PC-9 (cell line): ENCODE results near the gene CELSR2. TPM values are rescaled to one million over a fixed set of nuclear protein-coding genes. Genes with fewer than 3 reads are reported as not detected.

Experiments
- BruUV-seq: library from RNA; stranded (reverse); fragments of 400-500 nt; replicated peaks from 2 replicates; lab custom pipeline; 2021; lab: Mats Ljungman, UMichigan
- CTCF ChIA-PET: fragments of 300-600 bp; sonication (Branson Sonifier 250); formaldehyde crosslinking; loops from one replicate; lab custom pipeline; 2022; ENCODE audit warnings: antibody characterized with exemption; lab: Charles Lee
- POLR2A ChIA-PET: fragments of 300-600 bp; sonication (Branson Sonifier 250); formaldehyde crosslinking; loops from one replicate; lab custom pipeline; 2022; ENCODE audit warnings: antibody characterized with exemption; ENCODE audit not compliant: unreplicated experiment; lab: Charles Lee
- DNase-seq, 2 experiments: peaks; one replicate each; pipeline versions ENCODE4 v3.0.0 to v3.0.0-alpha.2; 2015 to 2022; ENCODE audit warnings: mixed read lengths in 1 of 2
- H2AFZ ChIP-seq: fragments of 200-600 bp; sonication (generic); 2 replicates; pipeline ENCODE4 v1.8.1; 2017; ENCODE audit warnings: antibody characterized with exemption
- H3F3A ChIP-seq: fragments of 200-600 bp; sonication (generic); 2 replicates; pipeline ENCODE4 v1.8.1; 2017; ENCODE audit warnings: antibody characterized with exemption, mild to moderate bottlenecking, low read depth; ENCODE audit not compliant: insufficient read depth
- H3K27ac ChIP-seq: fragments of 200-600 bp; sonication (generic); 2 replicates; pipeline ENCODE4 v1.6.1; 2016; ENCODE audit warnings: mixed run types
- H3K27me3 ChIP-seq: fragments of 200-600 bp; sonication (generic); 2 replicates; pipeline ENCODE4 v1.6.1; 2016; ENCODE audit warnings: low read depth, mixed run types; ENCODE audit not compliant: insufficient read depth
- H3K36me3 ChIP-seq: fragments of 200-600 bp; sonication (generic); 2 replicates; pipeline ENCODE4 v1.6.1; 2016; ENCODE audit warnings: low read depth, mixed run types
- H3K4me1 ChIP-seq: fragments of 200-600 bp; sonication (generic); replicated peaks from 2 replicates; pipeline ENCODE4 v1.6.1; 2016; ENCODE audit warnings: mixed run types; ENCODE audit not compliant: insufficient read depth
- H3K4me2 ChIP-seq: fragments of 200-600 bp; sonication (generic); 2 replicates; pipeline ENCODE4 v1.6.1; 2017; ENCODE audit warnings: mixed run types
- H3K4me3 ChIP-seq: fragments of 200-600 bp; sonication (generic); 2 replicates; pipeline ENCODE4 v1.6.1; 2016; ENCODE audit warnings: mixed run types
- H3K79me2 ChIP-seq: fragments of 200-600 bp; sonication (generic); 2 replicates; pipeline ENCODE4 v1.6.1; 2017; ENCODE audit warnings: low read depth, mixed run types
- H3K9me2 ChIP-seq: fragments of 200-600 bp; sonication (generic); 2 replicates; pipeline ENCODE4 v1.8.1; 2017; ENCODE audit warnings: mild to moderate bottlenecking; ENCODE audit not compliant: insufficient read depth
- H3K9me3 ChIP-seq: fragments of 200-600 bp; sonication (generic); 2 replicates; pipeline ENCODE4 v1.8.1; 2016; ENCODE audit warnings: low read depth; ENCODE audit not compliant: insufficient read depth
- H4K20me1 ChIP-seq: fragments of 200-600 bp; sonication (generic); 2 replicates; pipeline ENCODE4 v1.8.1; 2017; ENCODE audit not compliant: insufficient read depth
- EZH2 ChIP-seq: fragments of 200-600 bp; sonication (generic); IDR thresholded peaks from 2 replicates; pipeline ENCODE4 v1.8.0; 2017; ENCODE audit warnings: antibody characterized with exemption, low read depth
- intact Hi-C: fragments of 100-400 bp; cut with micrococcal nuclease; formaldehyde crosslinking; loops from one replicate; pipeline ENCODE4 v1.10.0; 2022; ENCODE audit not compliant: unreplicated experiment
- total RNA-seq: library from RNA; stranded (reverse); gene quantifications from 2 replicates; pipeline ENCODE4 v1.2.3, GENCODE V29; 2021
- TF ChIP-seq, protein P1 (sequence below): fragments of 200-600 bp; sonication (generic); conservative IDR thresholded peaks from 2 replicates; pipeline ENCODE4 v1.6.1; 2017; ENCODE audit warnings: mixed run types, antibody characterized with exemption, mild to moderate bottlenecking, moderate library complexity

The CELSR2 gene
- total RNA-seq, 1 experiment from 2014 or later: 19.5 TPM

DNA sequence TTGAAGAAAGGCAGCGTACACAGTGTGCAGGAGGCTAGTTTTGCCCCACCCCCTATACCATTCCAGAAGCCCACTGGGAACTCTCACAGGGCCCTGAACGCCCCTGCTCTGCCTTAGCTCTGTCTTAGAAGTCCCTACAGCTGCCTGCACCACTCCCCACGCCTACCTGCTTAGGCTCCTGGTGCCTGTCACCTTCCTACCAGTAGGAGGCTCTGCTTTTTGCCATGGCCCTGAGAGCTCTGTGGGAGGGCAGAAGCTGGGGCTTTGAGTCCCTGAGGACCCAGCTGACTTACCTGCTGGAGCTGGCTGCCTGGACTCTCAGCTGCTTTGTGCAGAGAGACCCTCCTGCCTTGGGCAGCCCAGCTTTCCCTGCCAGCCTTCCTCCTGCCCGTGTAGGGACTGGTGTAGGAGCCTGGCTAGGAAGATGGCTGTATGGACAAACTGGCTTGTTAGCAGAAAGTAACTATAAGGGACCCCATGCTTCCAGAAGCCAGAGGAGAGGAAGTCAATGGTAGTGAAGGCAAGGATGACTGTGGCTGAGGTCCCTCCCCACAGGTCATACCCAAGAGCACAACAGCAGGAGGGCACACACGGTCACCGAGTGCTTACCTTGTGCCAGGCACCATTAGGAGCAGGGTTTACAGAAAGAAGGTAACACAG is 9.8 kb upstream of the CELSR2 start:
- Histone ChIP-seq H3K9me3 (no peaks in the 10 kb centered on the region), H3K36me3 (peaks cover 48% of the 10 kb centered on the region), H3K79me2 (no peaks in the 10 kb centered on the region), H3K4me3 (no peak overlapping the region), H3K27ac (peak overlapping the region; percentile 92), H3K27me3 (no peaks in the 10 kb centered on the region), H3K4me1 (peaks cover 38% of the 10 kb centered on the region), H3K4me2 (peak overlapping the region; percentile 57), H3F3A (peaks cover 54% of the 10 kb centered on the region), H4K20me1 (no peaks in the 10 kb centered on the region; the same call in 1 of the 2 replicates), H2AFZ (no peak overlapping the region), H3K9me2 (no peaks in the 10 kb centered on the region)
- ChIA-PET POLR2A (interaction anchor here (0.5 to 0.7 kb wide), 2 partner anchors 14 to 131 kb away, joined by 3 to 4 read pairs; no protein-coding TSS in a partner anchor), CTCF (interaction anchor here (0.6 kb wide), 1 partner anchor 422 kb away, joined by 13 read pairs; no protein-coding TSS in a partner anchor)
- DNase-seq: peak; percentile 36 to 66
- no TSS peak for BruUV-seq
- TF ChIP-seq EZH2: no peak
- TF ChIP-seq, protein P1, sequence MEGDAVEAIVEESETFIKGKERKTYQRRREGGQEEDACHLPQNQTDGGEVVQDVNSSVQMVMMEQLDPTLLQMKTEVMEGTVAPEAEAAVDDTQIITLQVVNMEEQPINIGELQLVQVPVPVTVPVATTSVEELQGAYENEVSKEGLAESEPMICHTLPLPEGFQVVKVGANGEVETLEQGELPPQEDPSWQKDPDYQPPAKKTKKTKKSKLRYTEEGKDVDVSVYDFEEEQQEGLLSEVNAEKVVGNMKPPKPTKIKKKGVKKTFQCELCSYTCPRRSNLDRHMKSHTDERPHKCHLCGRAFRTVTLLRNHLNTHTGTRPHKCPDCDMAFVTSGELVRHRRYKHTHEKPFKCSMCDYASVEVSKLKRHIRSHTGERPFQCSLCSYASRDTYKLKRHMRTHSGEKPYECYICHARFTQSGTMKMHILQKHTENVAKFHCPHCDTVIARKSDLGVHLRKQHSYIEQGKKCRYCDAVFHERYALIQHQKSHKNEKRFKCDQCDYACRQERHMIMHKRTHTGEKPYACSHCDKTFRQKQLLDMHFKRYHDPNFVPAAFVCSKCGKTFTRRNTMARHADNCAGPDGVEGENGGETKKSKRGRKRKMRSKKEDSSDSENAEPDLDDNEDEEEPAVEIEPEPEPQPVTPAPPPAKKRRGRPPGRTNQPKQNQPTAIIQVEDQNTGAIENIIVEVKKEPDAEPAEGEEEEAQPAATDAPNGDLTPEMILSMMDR: peak; percentile 80
- intact Hi-C loops: loop anchor here (1.0 kb wide), 2 partner anchors 10 to 24 kb away; partner anchors contain the start of gene CELSR2

DNA sequence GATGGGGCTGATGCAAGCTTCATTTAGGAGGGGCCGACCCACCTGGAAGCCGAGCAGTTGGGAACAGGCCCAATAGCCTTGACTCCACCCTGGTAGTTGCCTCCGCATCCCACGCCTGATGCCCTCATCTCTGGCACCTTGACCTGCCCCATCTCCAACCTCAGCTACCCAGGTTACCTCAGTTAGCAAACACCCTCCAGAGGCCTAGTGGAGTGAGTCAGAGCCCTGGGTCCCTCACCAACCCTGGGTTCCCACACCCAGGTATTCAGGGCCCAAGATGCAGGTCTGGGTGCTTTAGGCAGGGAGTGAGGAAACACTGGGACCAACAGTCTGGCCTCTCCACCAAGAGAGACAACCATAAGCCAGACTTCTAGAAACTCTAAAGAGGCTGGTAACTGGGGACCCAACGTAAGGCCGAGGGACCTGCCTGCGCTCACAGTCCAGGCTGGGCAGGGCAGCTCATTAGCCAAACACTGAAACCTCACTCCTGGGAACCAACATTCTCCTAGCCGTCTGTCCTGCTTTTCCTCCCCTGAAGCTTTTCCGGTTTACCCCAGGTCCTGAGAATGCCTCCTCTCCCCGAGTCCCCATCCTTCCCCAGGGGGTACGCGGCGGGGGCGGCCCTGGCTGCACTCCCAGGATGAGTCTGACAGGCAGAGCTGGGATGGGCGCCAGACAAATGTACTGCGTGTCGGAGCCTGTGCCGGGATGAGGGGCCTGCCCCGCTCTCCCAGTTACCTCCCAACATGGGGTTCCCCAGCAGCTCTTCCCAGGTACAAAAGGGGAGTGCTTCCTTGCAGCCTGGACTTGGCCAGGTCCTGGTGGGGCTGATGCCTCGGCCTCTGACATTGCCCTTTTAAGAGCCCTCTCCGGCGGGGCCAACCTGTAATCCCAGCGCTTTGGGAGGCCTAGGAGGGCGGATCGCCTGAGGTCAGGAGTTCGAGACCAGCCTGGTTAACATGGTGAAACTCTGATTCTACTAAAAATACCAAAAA is 8.9 kb upstream of the CELSR2 start:
- Histone ChIP-seq H3F3A (peaks cover 52% of the 10 kb centered on the region), H3K36me3 (peaks cover 39% of the 10 kb centered on the region), H3K4me2 (peak overlapping the region; percentile 57), H3K27ac (peak overlapping the region; percentile 92), H3K9me2 (no peaks in the 10 kb centered on the region), H3K27me3 (no peaks in the 10 kb centered on the region), H2AFZ (no peak overlapping the region), H3K9me3 (no peaks in the 10 kb centered on the region), H3K4me1 (peaks cover 38% of the 10 kb centered on the region), H3K4me3 (no peak overlapping the region), H3K79me2 (no peaks in the 10 kb centered on the region), H4K20me1 (no peaks in the 10 kb centered on the region; the same call in 1 of the 2 replicates)
- intact Hi-C loops: loop anchor here (1.0 kb wide), 2 partner anchors 9 to 23 kb away; partner anchors contain the start of gene CELSR2
- no TSS peak for BruUV-seq
- ChIA-PET POLR2A (interaction anchor here (0.5 to 0.8 kb wide), 5 partner anchors 9 to 858 kb away, joined by 3 to 7 read pairs (median 4); partner anchors contain the start of gene CELSR2), CTCF (interaction anchor here (0.6 to 1.3 kb wide), 3 partner anchors 17 to 208 kb away, joined by 3 to 6 read pairs (median 4); no protein-coding TSS in a partner anchor)
- TF ChIP-seq EZH2: no peak
- TF ChIP-seq, protein P1: no peak
- peak; percentile 69 to 96 for DNase-seq

DNA sequence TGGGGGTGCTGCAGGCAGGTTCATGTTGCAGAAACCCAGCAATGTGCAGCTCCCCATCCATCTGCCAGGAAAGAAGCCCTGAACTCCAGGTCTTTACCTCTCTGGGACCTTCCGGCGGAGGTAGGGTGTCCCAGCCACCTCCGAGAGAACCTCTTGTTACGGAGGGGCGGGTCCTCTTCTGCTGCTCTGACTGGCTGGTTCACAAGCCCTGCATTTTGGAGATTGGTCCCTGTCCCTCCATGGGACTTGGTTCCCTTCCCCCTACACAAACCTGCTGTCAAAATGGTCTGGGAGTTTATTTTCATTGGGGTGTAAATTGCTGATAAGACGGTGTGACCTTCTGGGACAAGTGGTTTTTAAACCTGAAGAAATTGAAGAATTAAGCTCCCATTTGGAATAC is 8.0 kb upstream of the CELSR2 start:
- Histone ChIP-seq H3K9me3 (no peaks in the 10 kb centered on the region), H3K4me3 (no peak overlapping the region), H3K27me3 (no peaks in the 10 kb centered on the region), H4K20me1 (no peaks in the 10 kb centered on the region; the same call in 1 of the 2 replicates), H3K79me2 (no peaks in the 10 kb centered on the region), H3K27ac (peak overlapping the region; percentile 92), H2AFZ (no peak overlapping the region), H3K4me1 (peaks cover 38% of the 10 kb centered on the region), H3K4me2 (peak overlapping the region; percentile 41; the same call in 1 of the 2 replicates), H3F3A (peaks cover 49% of the 10 kb centered on the region), H3K36me3 (peaks cover 30% of the 10 kb centered on the region), H3K9me2 (no peaks in the 10 kb centered on the region)
- ChIA-PET POLR2A (no interaction called here), CTCF (interaction anchor here (0.6 to 1.3 kb wide), 3 partner anchors 40 to 1257 kb away, joined by 3 to 4 read pairs (median 3); no protein-coding TSS in a partner anchor)
- intact Hi-C loops: no loop called here
- TF ChIP-seq EZH2: no peak
- TF ChIP-seq, protein P1: no peak
- BruUV-seq: no TSS peak
- no peak for DNase-seq
